Fibroblast of upper back skin (primary cell): ENCODE measurements around the gene GSG1L.

Experiments
- DNase-seq: peaks from one replicate; pipeline ENCODE4 v3.0.0-alpha.2; 2013

The GSG1L gene

DNA sequence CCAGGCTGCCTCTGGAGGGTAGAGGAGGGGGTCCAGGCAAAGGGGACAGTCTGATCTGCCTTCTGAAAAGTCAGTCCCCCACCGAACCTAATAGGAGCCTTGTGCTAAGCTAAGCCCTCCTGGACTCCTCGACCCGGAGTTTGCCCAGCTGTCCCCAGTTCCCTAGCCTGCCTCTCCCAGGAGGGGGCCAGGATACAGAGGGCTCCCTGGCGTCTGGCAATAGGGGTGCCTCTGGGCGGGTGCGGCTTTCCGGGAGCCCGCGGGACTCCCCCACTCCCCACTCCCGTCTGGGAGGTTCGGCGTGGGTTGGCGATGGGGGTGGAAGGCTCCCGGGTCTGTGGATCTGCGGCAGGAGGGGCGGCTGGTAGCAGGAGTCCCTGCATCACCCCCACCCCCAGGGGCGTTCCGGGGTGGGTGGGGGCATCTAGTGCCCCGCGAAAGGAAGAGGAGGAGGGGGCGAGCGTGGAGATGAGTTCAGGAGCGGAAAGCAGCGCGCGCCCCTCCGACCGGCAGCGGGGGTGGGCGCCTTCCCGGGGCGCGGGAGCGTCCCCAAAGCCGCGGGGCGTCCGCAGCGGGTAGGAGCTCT is 1.2 kb downstream of the GSG1L start:
- no peak for DNase-seq

DNA sequence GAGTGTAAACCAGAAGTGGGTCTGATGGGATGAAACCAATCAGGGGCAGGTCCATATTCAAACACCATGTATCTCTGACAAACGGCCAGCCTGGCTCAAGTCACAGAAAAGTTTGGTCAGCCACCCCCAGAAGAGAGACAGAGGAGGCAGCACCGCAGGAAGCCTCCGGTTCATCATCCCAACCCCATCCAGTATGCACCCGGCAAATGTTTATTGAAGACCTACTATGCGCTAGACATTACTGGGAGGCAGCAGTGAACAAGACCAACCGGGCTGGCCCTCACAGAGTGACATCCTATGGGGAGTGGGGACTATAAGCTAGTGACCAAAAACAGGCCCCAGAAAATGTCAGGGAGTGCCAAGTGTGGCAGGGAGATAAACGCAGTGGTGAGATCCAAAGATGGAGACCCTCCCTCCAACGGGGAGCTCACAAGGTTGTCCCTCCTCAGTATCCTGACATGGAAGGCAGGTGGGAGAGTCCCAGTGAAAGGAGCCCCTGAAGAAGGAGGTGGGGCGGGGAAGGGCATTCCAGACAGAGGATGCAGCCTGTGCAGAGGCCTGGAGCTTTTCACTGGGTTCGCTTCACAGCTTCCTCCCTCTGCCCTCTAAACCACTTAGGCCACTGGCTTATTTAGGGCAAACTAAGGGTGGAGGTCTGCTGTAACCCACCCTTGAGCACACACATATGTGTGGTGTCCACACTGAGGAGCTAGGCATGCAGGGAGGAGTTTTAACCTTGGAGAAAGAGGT is 2.0 kb downstream of the GSG1L start:
- DNase-seq = no peak

DNA sequence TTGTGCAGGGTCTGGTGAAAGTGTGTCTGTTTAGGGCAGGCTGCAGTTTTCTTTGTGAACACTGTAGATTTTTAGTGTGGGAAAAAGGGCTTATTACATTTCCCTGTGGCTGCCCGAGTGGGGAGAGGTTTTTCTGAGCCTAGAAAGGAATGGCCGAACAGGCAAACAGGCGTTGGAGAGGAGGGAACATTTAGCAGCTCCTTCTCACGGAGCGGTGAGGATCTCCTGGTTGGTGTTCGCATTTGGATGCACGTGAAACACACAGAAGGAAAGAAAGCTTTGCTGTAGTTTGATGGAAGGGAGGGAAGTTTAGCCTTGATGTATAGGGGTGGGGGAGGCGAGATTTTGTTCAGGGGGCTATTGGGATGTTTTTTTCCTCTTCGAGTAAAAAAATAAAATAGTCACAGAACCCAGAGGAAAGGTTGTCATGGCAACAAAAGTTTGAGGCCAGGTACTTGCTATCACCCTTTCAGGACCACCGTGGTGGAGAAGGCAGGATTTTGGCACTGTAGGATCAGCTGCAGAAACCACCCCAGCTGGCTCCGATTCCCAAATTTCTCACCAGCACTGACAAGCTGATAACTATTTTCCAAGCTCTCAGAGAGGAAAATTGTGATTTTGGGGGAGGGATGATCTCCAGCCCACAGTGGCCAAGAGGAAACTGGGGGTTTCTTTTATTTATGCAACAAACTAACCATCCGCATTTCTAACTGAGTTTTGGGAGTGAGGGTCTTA is 3.5 kb downstream of the GSG1L start:
- no peak for DNase-seq

DNA sequence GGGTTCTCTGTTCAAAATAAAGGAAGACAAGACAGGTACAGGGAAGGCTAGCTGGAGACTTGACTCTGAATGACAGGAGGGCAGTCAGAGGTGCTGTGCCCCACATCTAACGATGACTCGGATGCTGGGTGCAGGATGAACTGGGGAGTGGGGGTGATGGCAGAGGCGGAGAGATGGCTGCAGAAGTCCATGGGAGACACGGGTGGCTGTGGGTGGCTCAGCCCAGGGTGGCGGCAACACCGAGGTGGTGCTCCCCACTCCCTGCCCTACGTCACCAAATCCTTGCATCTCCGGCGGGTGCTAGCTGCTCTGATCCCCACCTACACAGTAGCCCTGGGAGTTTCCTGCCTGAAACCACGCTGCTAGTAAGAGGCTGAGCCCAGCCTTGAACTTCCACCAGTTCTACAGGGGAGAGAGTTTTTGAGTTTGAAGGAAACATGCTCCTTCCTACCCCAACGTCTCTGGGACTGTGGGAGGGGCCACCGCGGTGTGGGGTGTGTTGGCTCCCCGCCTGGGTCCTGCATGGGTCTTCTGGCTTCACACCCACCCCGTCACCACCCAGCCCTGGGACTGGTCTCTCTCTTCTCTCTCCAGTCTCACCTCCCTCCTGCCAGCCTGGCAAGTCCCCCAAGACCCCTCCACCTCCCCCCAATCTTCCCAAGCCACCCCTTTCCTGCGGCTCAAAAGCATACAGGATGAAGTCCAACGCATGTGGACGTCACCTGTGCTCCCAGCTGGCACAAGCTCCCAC is 4.5 kb downstream of the GSG1L start:
- no peak for DNase-seq

DNA sequence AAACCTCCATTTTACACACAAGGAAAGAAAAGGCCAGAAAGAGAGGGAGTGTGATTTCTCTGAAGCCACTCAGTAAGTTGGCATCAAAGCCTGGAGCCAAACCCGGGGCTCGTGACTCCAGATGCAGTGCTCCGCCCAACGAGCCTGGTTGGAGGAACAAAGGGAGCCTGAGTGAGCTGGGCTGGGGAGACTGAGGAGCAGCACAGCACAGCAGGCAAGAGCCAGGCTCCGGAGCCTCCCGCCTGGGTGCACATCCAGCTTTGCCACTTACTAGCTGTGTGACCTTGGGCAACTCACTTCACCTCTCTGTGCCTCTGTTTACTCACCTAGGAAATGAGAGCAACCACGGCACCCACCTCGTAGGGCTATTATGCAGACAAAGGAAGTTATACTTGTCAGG is 5.6 kb downstream of the GSG1L start:
- no peak for DNase-seq

DNA sequence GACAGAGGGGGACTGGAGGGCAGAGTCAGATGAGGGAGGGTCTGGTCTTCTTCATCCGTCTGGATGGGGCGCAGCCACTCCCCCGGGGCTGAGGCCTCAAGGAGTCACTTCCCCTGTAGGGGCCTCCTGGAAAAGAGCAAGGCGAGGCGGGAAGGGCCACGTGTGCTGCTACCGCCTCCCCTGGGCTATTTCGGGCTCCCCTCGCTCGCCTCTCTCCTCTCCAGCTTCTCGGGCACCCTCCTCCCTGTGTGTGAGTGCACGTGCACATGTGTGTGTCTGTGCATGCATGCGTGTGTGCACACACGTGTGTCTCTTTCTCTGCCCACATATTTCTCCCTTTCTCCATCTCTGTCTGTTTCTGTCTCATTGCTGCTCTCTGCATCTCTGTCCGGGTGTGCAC is 10.1 kb downstream of the GSG1L start:
- no peak for DNase-seq

DNA sequence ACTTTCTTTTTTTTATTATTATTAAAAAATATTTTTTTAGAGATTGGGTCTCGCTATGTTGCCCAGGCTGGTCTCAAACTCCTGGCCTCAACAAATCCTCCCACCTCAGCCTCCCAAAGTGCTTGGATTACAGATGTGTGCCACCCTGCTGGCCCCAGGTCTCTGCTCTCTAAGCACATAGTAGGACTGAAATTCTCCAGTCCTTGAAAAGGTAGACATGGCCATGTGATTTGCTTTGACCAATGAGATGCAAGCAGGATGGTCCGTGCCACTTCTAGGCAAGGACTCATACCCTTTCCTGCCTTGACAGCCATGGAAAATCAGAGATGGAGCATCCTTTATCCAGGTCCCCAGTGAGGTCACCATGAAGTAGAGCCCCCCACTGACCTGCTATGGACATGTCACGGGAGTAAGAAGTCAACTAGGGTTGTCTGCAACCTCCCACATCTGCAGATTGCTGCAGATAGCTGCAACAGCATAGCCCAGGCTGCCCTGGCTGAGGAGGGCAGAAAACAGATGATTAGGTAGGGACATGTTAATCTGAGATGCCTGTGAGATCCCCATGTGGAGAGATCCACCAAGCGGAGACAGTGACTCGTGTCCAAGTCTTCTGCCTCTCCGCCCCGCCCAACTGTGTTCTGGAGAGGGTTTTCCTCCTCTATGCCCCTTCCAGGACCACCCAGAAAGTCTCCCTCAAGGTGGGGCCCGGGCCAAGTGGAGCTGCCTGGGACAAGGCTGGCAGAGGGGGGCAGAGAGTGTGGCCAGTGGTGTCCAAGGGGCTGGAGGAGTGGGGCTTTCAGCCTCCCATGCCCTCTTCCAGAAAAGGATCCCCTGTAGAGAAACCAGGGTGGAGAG is 11.0 kb downstream of the GSG1L start:
- DNase-seq = no peak

DNA sequence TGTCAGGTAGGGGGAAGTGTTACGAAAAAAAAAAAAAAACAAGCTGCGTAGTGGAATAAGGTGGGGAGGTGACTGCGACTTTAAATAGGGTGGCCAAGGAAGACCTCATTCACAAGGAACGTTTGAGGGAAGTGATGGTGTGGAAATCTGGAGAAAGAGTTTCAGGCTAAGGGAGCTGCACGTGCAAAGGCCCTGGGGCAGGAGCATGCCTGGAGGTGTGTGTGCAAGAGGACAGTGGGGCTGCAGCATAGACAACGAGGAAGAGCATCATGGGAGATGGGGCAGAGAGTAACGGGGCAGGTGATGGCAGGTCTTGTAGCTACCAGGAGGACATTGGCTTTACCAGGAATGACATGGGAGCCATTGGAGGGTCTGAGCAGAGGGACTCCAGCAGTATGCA is 12.0 kb downstream of the GSG1L start:
- no peak for DNase-seq

DNA sequence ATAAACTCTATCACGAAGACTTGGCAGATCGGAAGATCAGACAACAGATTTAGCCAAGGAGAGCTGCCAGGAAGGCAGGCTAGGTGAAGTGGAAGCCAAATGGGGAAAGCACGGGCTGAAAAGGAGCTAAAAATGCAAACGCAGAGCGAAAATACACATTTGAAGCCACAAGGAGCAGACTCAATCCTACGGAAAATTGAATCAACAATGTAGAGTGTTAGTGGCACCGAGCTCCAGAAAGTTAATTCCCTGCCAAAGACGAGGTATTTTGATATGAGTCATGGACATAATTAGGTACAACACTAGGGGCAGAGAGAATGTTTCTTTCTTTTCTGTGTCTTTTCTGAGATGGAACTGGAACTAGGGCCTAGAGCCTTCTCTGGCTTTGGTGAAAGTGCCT is 20.7 kb downstream of the GSG1L start:
- DNase-seq = peak; percentile 11

DNA sequence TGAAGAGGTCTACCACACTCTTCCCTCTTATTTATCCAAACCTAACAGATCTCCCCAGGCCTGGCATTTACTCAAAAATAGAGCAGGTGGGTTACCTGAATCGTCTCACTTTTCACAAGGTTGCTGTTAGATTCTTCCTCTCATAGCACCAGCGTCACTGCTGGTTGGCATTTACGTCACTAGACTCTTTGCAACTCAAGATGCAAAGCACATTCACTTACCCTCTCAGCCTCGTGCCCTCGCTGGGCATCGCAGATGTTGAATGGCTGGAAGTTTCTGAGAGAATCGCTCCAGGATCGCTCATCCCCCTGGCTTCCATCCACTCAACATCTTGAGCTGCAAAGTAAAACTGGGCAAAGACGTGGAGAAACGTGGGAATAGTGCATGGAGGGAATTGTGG is 21.9 kb downstream of the GSG1L start:
- no peak for DNase-seq

DNA sequence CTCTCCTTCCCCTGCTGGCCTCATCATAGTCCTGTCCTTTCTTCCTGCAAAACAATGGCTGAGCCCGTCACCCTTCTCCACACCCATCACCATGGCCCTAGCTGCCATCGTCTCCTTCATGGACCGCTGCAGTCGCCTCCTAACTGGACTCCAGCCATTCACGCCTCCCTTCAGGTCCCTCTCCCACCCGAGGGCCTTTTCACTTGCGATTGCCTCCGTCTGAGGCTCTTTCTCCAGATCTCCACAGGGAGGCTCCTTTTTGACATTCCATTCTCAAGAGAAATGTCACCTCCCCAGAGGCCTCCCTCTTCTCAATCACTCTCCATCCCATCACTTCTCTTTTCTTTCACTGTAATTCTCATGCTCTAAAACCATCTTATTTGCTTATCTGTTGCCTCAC is 23.5 kb downstream of the GSG1L start:
- DNase-seq = no peak

DNA sequence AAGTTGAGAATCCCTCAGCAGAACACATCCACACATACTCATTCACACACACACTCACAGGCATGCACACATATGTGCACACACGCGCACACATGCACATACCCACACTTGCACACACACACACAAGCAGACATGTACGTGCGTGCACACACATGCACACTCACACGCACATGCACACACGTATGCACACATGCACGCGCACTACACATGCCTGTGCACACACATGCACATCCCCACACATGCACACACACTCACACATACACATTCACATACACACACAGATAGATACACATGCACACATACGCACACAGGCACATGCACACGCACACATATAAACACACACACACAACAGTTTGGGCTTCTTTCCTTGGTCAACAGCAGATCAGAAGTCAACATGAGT is 24.0 kb downstream of the GSG1L start:
- DNase-seq = no peak

DNA sequence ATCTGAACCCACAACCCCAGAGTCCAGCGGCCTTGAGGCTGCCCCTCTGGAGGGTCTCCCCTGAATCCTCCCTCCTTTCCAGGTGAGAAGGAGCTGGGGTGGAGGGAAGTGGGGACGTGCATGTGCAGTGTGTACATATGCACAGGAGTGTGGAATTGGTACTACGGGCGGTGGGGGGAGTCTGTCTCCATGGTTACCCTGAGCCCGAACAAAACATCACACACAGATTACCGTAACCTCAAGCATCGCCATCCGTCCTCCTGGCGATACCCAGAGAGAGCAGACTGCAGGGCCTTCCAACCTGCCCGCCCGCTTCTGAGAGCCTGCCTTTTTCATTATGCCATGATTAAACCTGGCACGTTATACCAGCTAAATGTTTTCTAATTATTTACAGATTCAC is 25.1 kb downstream of the GSG1L start:
- no peak for DNase-seq

DNA sequence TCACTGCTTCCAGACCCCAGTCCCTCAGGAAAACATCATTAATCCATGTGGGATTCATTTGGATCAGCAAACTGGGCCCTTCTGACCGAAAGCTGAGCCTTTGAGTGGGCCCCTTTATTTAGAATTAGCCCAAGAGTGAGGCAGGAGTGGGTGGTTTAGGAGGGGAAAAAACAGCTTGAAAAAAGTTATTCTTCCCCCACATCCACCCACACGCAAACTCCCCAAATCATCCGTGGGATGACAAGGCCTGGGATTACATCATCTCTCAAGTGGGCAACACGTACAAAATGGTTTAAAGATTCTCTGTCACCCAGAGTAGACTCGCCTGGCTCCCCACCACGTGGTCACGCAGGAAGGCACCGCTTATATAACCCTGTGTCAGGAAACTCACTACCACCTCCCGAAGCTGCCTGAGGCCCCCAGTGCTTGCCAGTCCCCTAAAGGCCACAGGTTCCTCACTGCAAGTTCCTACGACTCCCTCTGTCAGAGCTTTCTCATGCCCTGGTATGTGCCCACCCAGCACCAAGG is 27.6 kb downstream of the GSG1L start:
- no peak for DNase-seq

DNA sequence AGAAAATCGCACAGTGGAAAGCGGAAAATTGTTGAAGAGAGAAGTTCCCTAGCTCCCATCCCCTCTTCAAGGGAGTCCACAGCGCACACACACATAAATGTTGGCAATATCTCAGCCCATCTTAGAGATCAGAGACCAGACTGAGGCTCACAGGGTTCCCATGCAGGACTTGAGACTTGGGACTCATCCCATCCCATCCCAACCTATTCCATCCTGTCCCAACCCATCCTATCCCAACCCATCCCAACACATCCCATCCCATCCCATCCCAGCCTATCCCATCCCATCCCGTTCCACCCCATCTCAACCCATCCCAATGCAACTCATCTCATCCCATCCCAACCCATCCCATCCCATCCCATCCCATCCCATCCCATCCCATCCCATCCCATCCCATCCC is 29.6 kb downstream of the GSG1L start:
- no peak for DNase-seq

DNA sequence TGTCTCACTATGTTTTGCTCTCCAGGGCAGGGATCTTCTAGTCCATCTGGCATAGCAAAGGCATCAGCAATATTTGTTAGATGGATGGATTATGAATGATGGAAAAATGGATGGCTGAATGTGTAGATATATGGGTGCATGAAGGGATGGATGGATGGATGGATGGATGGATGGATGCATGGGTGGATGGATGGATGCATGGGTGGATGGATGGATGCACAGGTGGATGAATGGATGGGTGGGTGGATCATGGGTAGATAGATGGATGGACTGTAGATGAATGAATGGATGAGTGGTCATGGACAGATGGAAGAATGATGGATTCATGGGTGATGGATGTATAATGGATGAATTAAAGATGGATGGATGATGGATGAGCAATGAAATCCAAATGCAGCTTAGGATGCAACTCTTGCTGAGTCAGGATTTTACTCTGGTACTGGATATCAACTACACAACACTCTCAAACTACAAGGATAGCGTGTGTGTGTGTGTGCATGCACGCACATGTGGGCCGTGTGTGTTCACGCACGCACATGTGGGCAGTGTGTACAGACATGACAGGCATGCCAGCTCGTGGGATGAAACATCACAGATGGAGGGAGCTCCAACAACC is 34.0 kb downstream of the GSG1L start:
- no peak for DNase-seq

DNA sequence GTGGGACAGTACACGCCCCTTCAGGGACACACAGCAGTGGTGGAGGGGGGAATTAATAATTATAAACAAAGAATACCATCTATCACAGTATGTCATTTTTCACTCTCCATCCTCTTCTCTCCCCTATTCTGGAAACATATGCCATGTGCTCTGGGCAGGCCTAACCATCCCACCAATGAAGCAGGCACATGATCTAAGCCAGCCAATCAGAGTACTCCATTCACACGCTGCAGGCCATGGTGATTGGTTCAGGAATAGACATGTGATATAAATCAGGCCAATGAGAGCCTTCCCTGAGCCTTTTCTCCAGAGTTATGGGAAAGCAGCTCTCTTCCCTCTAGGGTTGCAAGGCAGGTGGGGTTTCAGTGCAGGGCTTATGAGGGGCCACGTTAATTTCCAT is 36.5 kb downstream of the GSG1L start:
- DNase-seq = no peak

DNA sequence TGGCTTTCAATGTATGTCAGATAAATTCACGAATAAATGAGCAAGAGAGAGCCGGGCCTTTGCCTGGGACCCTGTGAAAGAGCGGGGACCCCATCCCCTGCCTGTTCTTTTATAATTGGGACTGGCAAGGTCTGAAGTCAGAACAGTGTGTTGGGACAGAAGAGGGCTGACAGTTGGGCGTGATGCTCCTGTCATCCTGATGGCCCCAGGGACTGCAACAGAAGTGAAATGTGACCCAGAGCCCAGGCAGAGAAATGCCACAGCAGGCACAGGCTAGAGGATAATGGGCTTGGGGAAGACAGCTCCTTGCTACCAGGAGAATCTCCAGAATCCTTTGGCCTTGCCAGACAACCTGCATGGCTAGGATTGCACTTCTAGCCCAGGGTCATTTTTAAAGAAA is 37.9 kb downstream of the GSG1L start:
- no peak for DNase-seq

DNA sequence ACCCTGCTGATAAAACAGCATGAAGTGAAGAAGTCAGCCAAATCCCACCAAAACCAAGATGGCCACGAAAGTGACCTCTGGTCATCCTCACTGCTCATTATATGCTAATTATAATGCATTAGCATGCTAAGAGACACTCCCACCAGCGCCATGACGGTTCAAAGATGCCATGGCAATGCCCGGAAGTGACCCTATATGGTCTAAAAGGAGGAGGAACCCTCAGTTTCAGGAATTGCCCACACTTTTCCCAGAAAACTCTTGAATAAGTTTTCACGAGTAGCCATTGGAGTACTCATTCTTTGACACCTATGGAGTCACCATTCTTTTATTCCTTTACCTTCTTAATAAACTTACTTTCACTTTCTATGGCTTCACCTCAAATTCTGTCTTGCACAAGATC is 44.3 kb downstream of the GSG1L start:
- DNase-seq = no peak

DNA sequence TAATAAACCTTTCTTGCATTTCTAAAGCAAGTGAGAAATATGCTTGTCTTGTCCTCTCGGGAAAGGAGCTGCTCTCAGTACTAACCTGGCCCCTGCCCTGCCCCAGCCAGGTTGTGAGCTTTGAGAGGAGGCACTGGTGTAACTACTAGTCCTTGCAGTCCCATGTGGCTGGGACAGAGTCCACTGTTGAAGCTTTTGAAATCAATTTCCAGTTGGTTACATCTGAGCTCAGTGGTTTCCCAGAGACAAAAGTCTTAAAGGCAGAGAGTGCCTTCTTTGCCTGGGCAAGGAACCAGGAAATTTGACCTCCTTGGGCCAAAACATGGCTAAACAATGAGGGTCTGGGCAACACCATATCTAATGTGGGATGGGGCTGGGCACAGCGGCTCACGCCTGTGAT is 48.7 kb downstream of the GSG1L start:
- no peak for DNase-seq

DNA sequence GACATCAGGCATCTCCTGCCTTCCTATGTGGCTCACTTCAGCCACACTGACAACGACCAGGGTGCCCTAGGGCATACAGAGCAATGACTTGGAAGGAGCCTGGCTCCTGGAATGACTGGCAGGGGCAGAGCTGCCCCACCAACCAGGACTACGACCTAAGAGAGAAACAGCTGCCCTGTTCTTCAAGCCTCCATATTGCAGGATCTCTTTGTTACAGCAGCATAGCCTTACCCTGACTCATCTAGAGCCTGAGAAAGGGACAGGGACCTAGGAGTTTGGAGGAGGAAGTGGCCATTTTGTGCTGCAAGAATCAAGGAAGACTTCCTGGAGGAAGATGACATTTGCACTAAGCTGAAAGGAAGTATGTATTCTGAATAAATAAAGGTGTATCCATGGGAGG is 49.6 kb downstream of the GSG1L start:
- no peak for DNase-seq

DNA sequence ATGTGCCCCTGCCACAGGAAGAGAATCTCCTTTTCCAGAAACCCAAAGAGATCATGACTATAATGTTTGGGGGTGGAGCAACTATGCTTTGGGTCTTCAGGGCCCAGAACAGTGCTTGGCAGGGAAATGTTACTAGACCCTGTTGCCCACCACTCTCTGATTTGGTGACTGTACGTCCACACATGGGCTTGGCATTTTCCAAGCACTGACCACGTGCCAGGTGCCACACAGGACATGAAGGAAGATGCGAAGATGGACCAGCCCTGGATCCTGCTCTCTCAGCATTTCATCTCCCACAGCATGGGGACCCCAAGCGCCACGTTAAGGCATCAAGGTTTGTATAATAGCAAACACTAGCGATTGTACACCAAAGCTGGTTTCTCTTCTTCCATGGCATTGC is 50.1 kb downstream of the GSG1L start:
- DNase-seq = no peak
